SU-DHL-6 (cell line): Measurements from ENCODE around the gene RANGAP1.

Experiments used
- H2AFZ ChIP-seq: fragments of 200-600 bp; sonication (generic); 2 replicates; pipeline ENCODE4 v1.6.1; 2014; ENCODE audit warnings: low read depth, mild to moderate bottlenecking, moderate library complexity, mixed read lengths, antibody characterized with exemption, low read length; ENCODE audit not compliant: severe bottlenecking
- H3F3A ChIP-seq: fragments of 200-600 bp; shearing (Covaris generic); 2 replicates; pipeline ENCODE4 v1.6.0; 2016; ENCODE audit warnings: antibody characterized with exemption, mild to moderate bottlenecking; ENCODE audit not compliant: insufficient read depth
- H3K27ac ChIP-seq: fragments of 200-600 bp; sonication (generic); 2 replicates; pipeline ENCODE4 v1.5.1; 2016; ENCODE audit warnings: low read depth, mild to moderate bottlenecking, low read length, moderate library complexity, mixed read lengths
- H3K27me3 ChIP-seq: fragments of 200-600 bp; sonication (generic), shearing (Covaris generic); 2 replicates; pipeline ENCODE4 v1.6.0; 2014; ENCODE audit warnings: mild to moderate bottlenecking, low read length
- H3K36me3 ChIP-seq: fragments of 200-600 bp; sonication (generic); 2 replicates; pipeline ENCODE4 v1.6.1; 2014; ENCODE audit warnings: mild to moderate bottlenecking, low read length, mixed read lengths
- H3K4me2 ChIP-seq: fragments of 300-600, 200-600 bp; shearing (Covaris generic), sonication (generic); 2 replicates; pipeline ENCODE4 v1.6.0; 2014; ENCODE audit warnings: low read length, low read depth, mild to moderate bottlenecking; ENCODE audit not compliant: poor library complexity, severe bottlenecking
- H3K4me3 ChIP-seq: fragments of 200-600 bp; sonication (generic); 2 replicates; pipeline ENCODE4 v1.5.1; 2014; ENCODE audit warnings: antibody characterized with exemption, low read length, mild to moderate bottlenecking, mixed read lengths; ENCODE audit not compliant: insufficient read depth, poor library complexity, severe bottlenecking
- H3K79me2 ChIP-seq: fragments of 200-600 bp; sonication (generic); 2 replicates; pipeline ENCODE4 v1.6.1; 2014; ENCODE audit warnings: mild to moderate bottlenecking, low read length, moderate library complexity; ENCODE audit not compliant: insufficient read depth
- H3K9ac ChIP-seq: fragments of 200-600 bp; sonication (generic); 2 replicates; pipeline ENCODE4 v1.7.0; 2014; ENCODE audit warnings: mild to moderate bottlenecking, low read length
- H3K9me2 ChIP-seq: fragments of 200-600 bp; sonication (generic); replicated peaks from 2 replicates; pipeline ENCODE4 v1.6.1; 2014; ENCODE audit warnings: low read length; ENCODE audit not compliant: insufficient read depth
- H3K9me3 ChIP-seq: fragments of 200-600 bp; sonication (generic); 2 replicates; pipeline ENCODE4 v1.6.1; 2014; ENCODE audit warnings: low read length, mixed read lengths; ENCODE audit not compliant: insufficient read depth
- H4K20me1 ChIP-seq: fragments of 200-600 bp; sonication (generic); 2 replicates; pipeline ENCODE4 v1.6.1; 2014; ENCODE audit warnings: low read depth, mild to moderate bottlenecking, antibody characterized with exemption, low read length, moderate library complexity, mixed read lengths
- CTCF ChIP-seq: fragments of 200-600 bp; sonication (generic); IDR thresholded peaks from one replicate; pipeline ENCODE4 v1.5.1; 2017; ENCODE audit warnings: antibody characterized with exemption, mild to moderate bottlenecking, low read length, moderate library complexity; ENCODE audit not compliant: insufficient read depth, poor library complexity, severe bottlenecking
- EZH2phosphoT487 ChIP-seq: fragments of 200-600 bp; sonication (generic), shearing (Covaris generic); conservative IDR thresholded peaks from 2 replicates; pipeline ENCODE4 v1.6.1; 2018; ENCODE audit warnings: mild to moderate bottlenecking, antibody characterized with exemption, low read length, moderate library complexity, mixed read lengths

The RANGAP1 gene

GRCh38 chr22:41333806-41334205, 47.8 kb upstream of the RANGAP1 start:
- TF ChIP-seq EZH2phosphoT487 (no peak), CTCF (no peak)
- no peaks in the 10 kb centered on the region for H3K27me3 ChIP-seq
- no peaks in the 10 kb centered on the region for H3F3A ChIP-seq
- H2AFZ ChIP-seq = no peak overlapping the region
- H3K4me3 ChIP-seq = no peak overlapping the region
- no peaks in the 10 kb centered on the region for H3K9me3 ChIP-seq
- no peak overlapping the region for H3K27ac ChIP-seq
- no peaks in the 10 kb centered on the region for H4K20me1 ChIP-seq
- H3K79me2 ChIP-seq = no peaks in the 10 kb centered on the region
- no peak overlapping the region for H3K9ac ChIP-seq
- no peaks in the 10 kb centered on the region for H3K36me3 ChIP-seq
- H3K4me2 ChIP-seq = no peak overlapping the region
- no peaks in the 10 kb centered on the region for H3K9me2 ChIP-seq

- TF ChIP-seq CTCF = no peak
- no peak for TF ChIP-seq EZH2phosphoT487
- H2AFZ ChIP-seq = no peak overlapping the region
- no peaks in the 10 kb centered on the region for H3F3A ChIP-seq
- H3K4me3 ChIP-seq = no peak overlapping the region
- H3K36me3 ChIP-seq = no peaks in the 10 kb centered on the region
- H4K20me1 ChIP-seq = no peaks in the 10 kb centered on the region
- no peak overlapping the region for H3K9ac ChIP-seq
- no peak overlapping the region for H3K27ac ChIP-seq
- H3K9me2 ChIP-seq = no peaks in the 10 kb centered on the region
- H3K4me2 ChIP-seq = no peak overlapping the region
- H3K9me3 ChIP-seq = no peaks in the 10 kb centered on the region
- no peaks in the 10 kb centered on the region for H3K27me3 ChIP-seq
- H3K79me2 ChIP-seq = no peaks in the 10 kb centered on the region
Observed at GRCh38 chr22:41332217-41332939, 46.4 kb upstream of the RANGAP1 start.

GRCh38 chr22:41330169-41330568, 44.2 kb upstream of the RANGAP1 start:
- no peaks in the 10 kb centered on the region for H3K27me3 ChIP-seq
- no peaks in the 10 kb centered on the region for H3K79me2 ChIP-seq
- no peaks in the 10 kb centered on the region for H3F3A ChIP-seq
- H3K9ac ChIP-seq = no peak overlapping the region
- no peaks in the 10 kb centered on the region for H4K20me1 ChIP-seq
- H3K27ac ChIP-seq = no peak overlapping the region
- no peak overlapping the region for H3K4me2 ChIP-seq
- H3K36me3 ChIP-seq = no peaks in the 10 kb centered on the region
- TF ChIP-seq EZH2phosphoT487 (no peak), CTCF (no peak)
- H3K4me3 ChIP-seq = no peak overlapping the region
- no peaks in the 10 kb centered on the region for H3K9me3 ChIP-seq
- no peak overlapping the region for H2AFZ ChIP-seq
- no peaks in the 10 kb centered on the region for H3K9me2 ChIP-seq
